Measurements from ENCODE around the gene NSMF. TPM values are rescaled to one million over a fixed set of nuclear protein-coding genes. Genes with fewer than 3 reads are reported as not detected.

Gene NSMF
- total and polyA plus RNA-seq, 2 experiments from 2014 or later = 20.3 to 103 TPM

- no peak for TF ChIP-seq ZNF462 (CRISPR knock-in tag; IDR thresholded peaks at IDR 0.05)
- TF ChIP-seq POLR2AphosphoS5 (IDR thresholded peaks at IDR 0.05; ENCODE audit: low read depth) = no peak
- TF ChIP-seq EZH2 (IDR thresholded peaks at IDR 0.05; ENCODE audit: low read depth, unreplicated experiment) = no peak
- TF ChIP-seq NANOG (IDR thresholded peaks at IDR 0.05; ENCODE audit: borderline replicate concordance) = no peak
- TF ChIP-seq ZNF331 (CRISPR knock-in tag; IDR thresholded peaks at IDR 0.05; ENCODE audit: low read depth) = no peak
- TF ChIP-seq ETS1 (IDR thresholded peaks at IDR 0.05) = no peak
Measured at GRCh38 chr9:137449931-137450538, 9.1 kb downstream of the NSMF start (continued).

- Mint-ChIP-seq H3K36me3 (ENCODE audit: low read depth) (peaks cover 3% of the 10 kb centered on the region; the same call in 1 of the 3 replicates), H3K4me3 (no peak overlapping the region), H3K27ac (no peak overlapping the region), H3K27me3 (ENCODE audit: insufficient read depth, low read depth, poor library complexity) (peaks cover 7% of the 10 kb centered on the region), H3K9me3 (no peaks in the 10 kb centered on the region; the same call in 2 of the 3 replicates), H3K4me1 (peaks cover 3% of the 10 kb centered on the region)
- no peaks in the 10 kb centered on the region for H3K79me2 ChIP-seq (replicated peaks; ENCODE audit: insufficient read depth)
- DNase-seq (ENCODE audit: low spot score) = no peak
- no peaks in the 10 kb centered on the region for H3K27me3 ChIP-seq (ENCODE audit: insufficient read depth)
- H3K27ac ChIP-seq (ENCODE audit: low read depth) = no peak overlapping the region
- no peak overlapping the region for H3K4me3 ChIP-seq
- no peaks in the 10 kb centered on the region for H4K20me1 ChIP-seq (replicated peaks; ENCODE audit: insufficient read depth)
- no peaks in the 10 kb centered on the region for H3K4me1 ChIP-seq (ENCODE audit: insufficient read depth)
- 0 out of 2 replicates have a peak, but pooled peaks cover 4% of the 10 kb centered on the region for H3F3A ChIP-seq (replicated peaks; ENCODE audit: low read depth)
- no peak overlapping the region for H3K4me2 ChIP-seq
- no peak overlapping the region for H2AFZ ChIP-seq
- peaks cover 6% of the 10 kb centered on the region; the same call in 1 of the 2 replicates for H3K36me3 ChIP-seq (ENCODE audit: insufficient read depth)
- ATAC-seq = no peak
- H3K9me2 ChIP-seq (ENCODE audit: insufficient read depth) = no peaks in the 10 kb centered on the region
- TF ChIP-seq ZNF114 (CRISPR knock-in tag; IDR thresholded peaks at IDR 0.05) = no peak
- TF ChIP-seq POLR2AphosphoS5 (IDR thresholded peaks at IDR 0.05; ENCODE audit: low read depth) = no peak
- TF ChIP-seq EZH2phosphoT487 (IDR thresholded peaks at IDR 0.05; ENCODE audit: unreplicated experiment) = no peak
- TF ChIP-seq CREB1 (CRISPR knock-in tag; IDR thresholded peaks at IDR 0.05; ENCODE audit: low read depth) = no peak
- TF ChIP-seq JUNB (IDR thresholded peaks at IDR 0.05; ENCODE audit: unreplicated experiment) = no peak
- no peak for TF ChIP-seq NANOG (IDR thresholded peaks at IDR 0.05; ENCODE audit: borderline replicate concordance)
- no peak for TF ChIP-seq CTCF (conservative IDR thresholded peaks at IDR 0.05; ENCODE audit: low read depth in 2 of 2)
- no peak for TF ChIP-seq ETS1 (IDR thresholded peaks at IDR 0.05)
- TF ChIP-seq STAT1 (IDR thresholded peaks at IDR 0.05; ENCODE audit: unreplicated experiment) = no peak
Measured at GRCh38 chr9:137449081-137449844, 9.9 kb downstream of the NSMF start.
